HepG2 (cell line): ENCODE data around the gene CECR2. TPM values are rescaled to one million over a fixed set of nuclear protein-coding genes. Genes with fewer than 3 reads are reported as not detected.

Experiments
- ATAC-seq: fragments of 200-7000 bp; cut with Tn5 transposase; 3 replicates; pipeline ENCODE4 v1.9.1; 2020; ENCODE audit warnings: mild to moderate bottlenecking, moderate library complexity
- BruUV-seq: library from RNA; stranded (reverse); fragments of 400-500 nt; replicated peaks from 2 replicates; lab custom pipeline; 2021; lab: Mats Ljungman, UMichigan
- CTCF ChIA-PET: fragments of 300-600 bp; formaldehyde crosslinking; extraction: SDS; loops from one replicate; lab custom pipeline; 2021; ENCODE audit warnings: low total read pairs, inconsistent platforms, low intra/inter-chr PET ratio; lab: Yijun Ruan, JAX
- POLR2A ChIA-PET: fragments of 350-600 bp; sonication (Branson Sonifier 250); formaldehyde crosslinking; loops from one replicate; lab custom pipeline; 2020; ENCODE audit warnings: antibody characterized with exemption, inconsistent platforms; lab: Yijun Ruan, JAX
- DNase-seq: peaks from one replicate; pipeline ENCODE4 v3.0.0-alpha.2; 2015; ENCODE audit warnings: low spot score
- FAIRE-seq: peaks from 3 replicates; lab custom pipeline; 2011; peaks lifted over from hg19 to GRCh38; lab: Jason Lieb, UNC
- H2AFZ ChIP-seq: one replicate; pipeline ENCODE4 v1.6.1; 2011; ENCODE audit warnings: low read length, inconsistent platforms
- H3K27ac ChIP-seq: fragments of 300-600 bp; 3 replicates; pipeline ENCODE4 v1.8.0; 2011; ENCODE audit warnings: mixed run types, mild to moderate bottlenecking, mixed read lengths, low read length, inconsistent platforms; ENCODE audit not compliant: insufficient read depth; ENCODE audit errors: extremely low read length
- H3K27me3 ChIP-seq, 2 experiments: fragments of 200-600 bp in 1 of 2; 2 replicates in 1 of 2; 3 replicates in 1 of 2; pipeline versions ENCODE4 v1.6.0 to v1.8.0; 2011; ENCODE audit warnings: low read length in 2 of 2, mild to moderate bottlenecking in 2 of 2, moderate library complexity in 2 of 2, inconsistent platforms in 1 of 2; ENCODE audit not compliant: insufficient read depth in 2 of 2, control insufficient read depth in 1 of 2
- H3K36me3 ChIP-seq, 2 experiments: fragments of 200-600 bp in 1 of 2; replicated peaks in 1 of 2; 2 replicates in 1 of 2; 3 replicates in 1 of 2; pipeline versions ENCODE4 v1.5.1 to v1.8.0; 2011; ENCODE audit warnings: low read length in 2 of 2, inconsistent platforms in 1 of 2; ENCODE audit not compliant: insufficient read depth in 2 of 2, control insufficient read depth in 1 of 2
- H3K4me1 ChIP-seq: 2 replicates; pipeline ENCODE4 v1.5.1; 2012; ENCODE audit warnings: low read length, inconsistent platforms; ENCODE audit not compliant: insufficient read depth
- H3K4me2 ChIP-seq: 2 replicates; pipeline ENCODE4 v1.6.0; 2011; ENCODE audit warnings: low read depth, low read length, inconsistent platforms
- H3K4me3 ChIP-seq, 3 experiments: fragments of 200-600 bp in 1 of 3; sonication (generic), shearing (Covaris generic) in 1 of 3; replicated peaks in 1 of 3; 2 replicates each; pipeline ENCODE4 v1.5.1; 2011 to 2016; ENCODE audit warnings: low read length in 3 of 3, inconsistent platforms in 2 of 3, low read depth in 2 of 3, mild to moderate bottlenecking in 2 of 3, control low read depth in 1 of 3, mixed read lengths in 1 of 3; ENCODE audit not compliant: insufficient read depth in 1 of 3
- H3K79me2 ChIP-seq: one replicate; pipeline ENCODE4 v1.6.1; 2011; ENCODE audit warnings: low read length, inconsistent platforms; ENCODE audit not compliant: insufficient read depth
- H3K9ac ChIP-seq: 2 replicates; pipeline ENCODE4 v1.6.0; 2011; ENCODE audit warnings: mild to moderate bottlenecking, low read depth, low read length, inconsistent platforms; ENCODE audit not compliant: insufficient read depth
- H3K9me3 ChIP-seq: 2 replicates; pipeline ENCODE4 v1.5.1; 2012; ENCODE audit warnings: mild to moderate bottlenecking, low read length
- H4K20me1 ChIP-seq: 2 replicates; pipeline ENCODE4 v1.6.0; 2011; ENCODE audit warnings: inconsistent platforms, mild to moderate bottlenecking, low read length, moderate library complexity; ENCODE audit not compliant: insufficient read depth
- CENPX ChIP-seq: sonication (generic); formaldehyde crosslinking; IDR thresholded peaks from 2 replicates; pipeline ENCODE4 v1.9.0; 2021; ENCODE audit warnings: mild to moderate bottlenecking, missing genetic modification reagents, moderate library complexity
- CHCHD3 ChIP-seq: sonication (generic); formaldehyde crosslinking; IDR thresholded peaks from 2 replicates; pipeline ENCODE4 v1.8.0; 2022; ENCODE audit warnings: mild to moderate bottlenecking, missing genetic modification reagents, moderate library complexity
- ESRRA ChIP-seq: sonication (generic); formaldehyde crosslinking; IDR thresholded peaks from 2 replicates; pipeline ENCODE4 v1.5.1; 2020; ENCODE audit warnings: mild to moderate bottlenecking, low read depth, missing genetic modification reagents
- GTF3A ChIP-seq: sonication (generic); formaldehyde crosslinking; conservative IDR thresholded peaks from 2 replicates; pipeline ENCODE4 v1.4.0; 2020; ENCODE audit warnings: mild to moderate bottlenecking, missing genetic modification reagents
- HNRNPL ChIP-seq: fragments of 200-400 bp; formaldehyde crosslinking; IDR thresholded peaks from 2 replicates; pipeline ENCODE4 v1.6.1; 2017; ENCODE audit warnings: mild to moderate bottlenecking, low read depth, low read length
- MAZ ChIP-seq, 2 experiments: sonication (generic) in 1 of 2; formaldehyde crosslinking in 1 of 2; IDR thresholded peaks; 2 replicates each; pipeline versions ENCODE4 v1.5.0 to v1.6.1; 2012 to 2020; ENCODE audit warnings: low read depth in 2 of 2, mild to moderate bottlenecking in 2 of 2, borderline replicate concordance in 1 of 2, improper control_type of control experiment in 1 of 2, low read length in 1 of 2, missing genetic modification reagents in 1 of 2, moderate library complexity in 1 of 2
- NR2F6 ChIP-seq, 2 experiments: IDR thresholded peaks; 2 replicates each; pipeline ENCODE4 v1.6.1; 2016; ENCODE audit warnings: antibody characterized with exemption in 1 of 2, mild to moderate bottlenecking in 1 of 2
- RARA ChIP-seq: IDR thresholded peaks from 2 replicates; pipeline ENCODE4 v1.6.1; 2016; ENCODE audit warnings: missing genetic modification reagents, missing compliant biosample characterization
- RFX5 ChIP-seq: IDR thresholded peaks from 2 replicates; pipeline ENCODE4 v1.6.1; 2011; ENCODE audit warnings: low read depth, low read length, improper control_type of control experiment
- ZNF256 ChIP-seq: sonication (generic); formaldehyde crosslinking; conservative IDR thresholded peaks from 2 replicates; pipeline ENCODE4 v1.4.0; 2020; ENCODE audit warnings: missing genetic modification reagents
- ZNF274 ChIP-seq: sonication (generic); formaldehyde crosslinking; IDR thresholded peaks from 2 replicates; pipeline ENCODE4 v1.5.1; 2020; ENCODE audit warnings: mild to moderate bottlenecking, missing genetic modification reagents
- ZNF550 ChIP-seq: sonication (generic); formaldehyde crosslinking; IDR thresholded peaks from 2 replicates; pipeline ENCODE4 v1.4.0; 2020; ENCODE audit warnings: mild to moderate bottlenecking, missing genetic modification reagents, borderline replicate concordance
- ZNF660 ChIP-seq: sonication (generic); formaldehyde crosslinking; IDR thresholded peaks from 2 replicates; pipeline ENCODE4 v1.5.1; 2020; ENCODE audit warnings: mild to moderate bottlenecking, low read depth, missing genetic modification reagents, borderline replicate concordance
- WGBS: methylation state at CpG from one replicate; pipeline ENCODE4 v1.1.6; 2017; ENCODE audit warnings: low lambda C conversion rate; 5-methylcytosine and 5-hydroxymethylcytosine counted together
- in situ Hi-C: cut with HindIII; loops from 2 replicates; pipeline ENCODE4 v1.10.0; 2017; ENCODE audit warnings: low pct_unique_long_range_greater_than_20kb; ENCODE audit not compliant: extremely low pct_ligation_motif_present
- intact Hi-C: fragments of 100-400 bp; cut with micrococcal nuclease; formaldehyde crosslinking; loops from one replicate; pipeline ENCODE4 v1.10.0; 2022; ENCODE audit not compliant: unreplicated experiment
- polyA plus RNA-seq, 8 experiments: library from polyadenylated mRNA; depleted of rRNA in 3 of 8; stranded (reverse) in 7 of 8; unstranded in 1 of 8; fragments of >200 nt; fragmentation: Illumina TruSeq in 4 of 8; extraction: Trizol in 4 of 8; gene quantifications; 2 replicates each; pipeline versions ENCODE4 v1.2.1 to v1.2.3, GENCODE V29; 2011 to 2016; ENCODE audit warnings: low read depth in 4 of 8, missing spikeins in 1 of 8, mixed read lengths in 1 of 8; ENCODE audit not compliant: insufficient read depth in 1 of 8
- total RNA-seq, 5 experiments: library from RNA; depleted of rRNA; stranded (reverse); fragments of >200 nt; fragmentation: Illumina TruSeq; extraction: Trizol; gene quantifications; 2 replicates each; pipeline ENCODE4 v1.2.3, GENCODE V29; 2016; ENCODE audit warnings: low read depth in 1 of 5
- TF ChIP-seq, protein P1 (sequence below): sonication (generic); formaldehyde crosslinking; IDR thresholded peaks from 2 replicates; pipeline ENCODE4 v1.8.0; 2022; ENCODE audit warnings: missing genetic modification reagents, mild to moderate bottlenecking, borderline replicate concordance
- TF ChIP-seq, protein P2 (sequence below): sonication (generic); formaldehyde crosslinking; IDR thresholded peaks from 2 replicates; pipeline ENCODE4 v1.5.1; 2020; ENCODE audit warnings: mild to moderate bottlenecking, missing genetic modification reagents, moderate library complexity
- TF ChIP-seq, protein P3 (sequence below): sonication (generic); formaldehyde crosslinking; IDR thresholded peaks from 2 replicates; pipeline ENCODE4 v1.9.0; 2021; ENCODE audit warnings: missing genetic modification reagents, mild to moderate bottlenecking, borderline replicate concordance
- TF ChIP-seq, protein P4 (sequence below): sonication (generic); formaldehyde crosslinking; IDR thresholded peaks from 2 replicates; pipeline ENCODE4 v1.4.0; 2020; ENCODE audit warnings: low read depth, mild to moderate bottlenecking, missing genetic modification reagents

CECR2 gene
- total and polyA plus RNA-seq, 2 of the 13 experiments (the other 11 are each of a cell fraction or from before 2014, with no cell fraction given), result not detected

DNA sequence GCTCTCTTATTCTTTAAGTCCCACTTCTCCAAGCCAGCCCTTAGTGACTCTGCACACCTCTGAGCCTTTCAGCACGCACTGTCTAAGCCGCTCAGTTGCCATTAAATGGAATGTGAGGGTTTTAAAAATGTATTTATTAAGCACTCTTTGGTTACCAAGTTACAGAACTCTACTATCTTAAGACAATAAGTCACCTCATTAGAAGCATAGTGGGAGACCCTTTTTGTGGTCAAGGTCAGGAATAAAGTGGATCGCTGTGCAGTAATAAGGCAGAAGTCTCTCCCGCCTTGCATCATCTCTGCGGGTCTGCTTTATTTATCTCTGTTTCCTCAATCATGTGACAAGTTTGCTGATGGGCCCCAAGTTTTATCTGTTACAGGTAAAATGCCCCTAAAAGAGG is 205.9 kb downstream of the CECR2 start:
- intact Hi-C loops (no loop called here), in situ Hi-C loops (no loop called here)
- no peak overlapping the region for H3K9ac ChIP-seq
- 89% methylated on average over 5 of the region's 5 CpGs for WGBS
- no peaks in the 10 kb centered on the region for H3K9me3 ChIP-seq
- TF ChIP-seq, protein P1, sequence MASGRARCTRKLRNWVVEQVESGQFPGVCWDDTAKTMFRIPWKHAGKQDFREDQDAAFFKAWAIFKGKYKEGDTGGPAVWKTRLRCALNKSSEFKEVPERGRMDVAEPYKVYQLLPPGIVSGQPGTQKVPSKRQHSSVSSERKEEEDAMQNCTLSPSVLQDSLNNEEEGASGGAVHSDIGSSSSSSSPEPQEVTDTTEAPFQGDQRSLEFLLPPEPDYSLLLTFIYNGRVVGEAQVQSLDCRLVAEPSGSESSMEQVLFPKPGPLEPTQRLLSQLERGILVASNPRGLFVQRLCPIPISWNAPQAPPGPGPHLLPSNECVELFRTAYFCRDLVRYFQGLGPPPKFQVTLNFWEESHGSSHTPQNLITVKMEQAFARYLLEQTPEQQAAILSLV (CRISPR knock-in tag), result no peak
- TF ChIP-seq CENPX (CRISPR knock-in tag) (no peak), MAZ (IDR thresholded peaks at IDR 0.05; ENCODE audit: borderline replicate concordance, low read depth, low read length) (no peak), MAZ (CRISPR knock-in tag; IDR thresholded peaks at IDR 0.05; ENCODE audit: low read depth) (no peak), CHCHD3 (no peak), GTF3A (no peak), RFX5 (no peak), ZNF550 (CRISPR knock-in tag) (no peak), ZNF256 (no peak), HNRNPL (no peak), RARA (CRISPR knock-in tag) (no peak), ZNF274 (CRISPR knock-in tag) (no peak), ZNF660 (CRISPR knock-in tag) (no peak), NR2F6 (IDR thresholded peaks at IDR 0.05) (no peak), NR2F6 (CRISPR knock-in tag; IDR thresholded peaks at IDR 0.05) (no peak), ESRRA (no peak)
- TF ChIP-seq, protein P2, sequence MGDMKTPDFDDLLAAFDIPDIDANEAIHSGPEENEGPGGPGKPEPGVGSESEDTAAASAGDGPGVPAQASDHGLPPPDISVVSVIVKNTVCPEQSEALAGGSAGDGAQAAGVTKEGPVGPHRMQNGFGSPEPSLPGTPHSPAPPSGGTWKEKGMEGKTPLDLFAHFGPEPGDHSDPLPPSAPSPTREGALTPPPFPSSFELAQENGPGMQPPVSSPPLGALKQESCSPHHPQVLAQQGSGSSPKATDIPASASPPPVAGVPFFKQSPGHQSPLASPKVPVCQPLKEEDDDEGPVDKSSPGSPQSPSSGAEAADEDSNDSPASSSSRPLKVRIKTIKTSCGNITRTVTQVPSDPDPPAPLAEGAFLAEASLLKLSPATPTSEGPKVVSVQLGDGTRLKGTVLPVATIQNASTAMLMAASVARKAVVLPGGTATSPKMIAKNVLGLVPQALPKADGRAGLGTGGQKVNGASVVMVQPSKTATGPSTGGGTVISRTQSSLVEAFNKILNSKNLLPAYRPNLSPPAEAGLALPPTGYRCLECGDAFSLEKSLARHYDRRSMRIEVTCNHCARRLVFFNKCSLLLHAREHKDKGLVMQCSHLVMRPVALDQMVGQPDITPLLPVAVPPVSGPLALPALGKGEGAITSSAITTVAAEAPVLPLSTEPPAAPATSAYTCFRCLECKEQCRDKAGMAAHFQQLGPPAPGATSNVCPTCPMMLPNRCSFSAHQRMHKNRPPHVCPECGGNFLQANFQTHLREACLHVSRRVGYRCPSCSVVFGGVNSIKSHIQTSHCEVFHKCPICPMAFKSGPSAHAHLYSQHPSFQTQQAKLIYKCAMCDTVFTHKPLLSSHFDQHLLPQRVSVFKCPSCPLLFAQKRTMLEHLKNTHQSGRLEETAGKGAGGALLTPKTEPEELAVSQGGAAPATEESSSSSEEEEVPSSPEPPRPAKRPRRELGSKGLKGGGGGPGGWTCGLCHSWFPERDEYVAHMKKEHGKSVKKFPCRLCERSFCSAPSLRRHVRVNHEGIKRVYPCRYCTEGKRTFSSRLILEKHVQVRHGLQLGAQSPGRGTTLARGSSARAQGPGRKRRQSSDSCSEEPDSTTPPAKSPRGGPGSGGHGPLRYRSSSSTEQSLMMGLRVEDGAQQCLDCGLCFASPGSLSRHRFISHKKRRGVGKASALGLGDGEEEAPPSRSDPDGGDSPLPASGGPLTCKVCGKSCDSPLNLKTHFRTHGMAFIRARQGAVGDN (CRISPR knock-in tag), result no peak
- TF ChIP-seq, protein P3, sequence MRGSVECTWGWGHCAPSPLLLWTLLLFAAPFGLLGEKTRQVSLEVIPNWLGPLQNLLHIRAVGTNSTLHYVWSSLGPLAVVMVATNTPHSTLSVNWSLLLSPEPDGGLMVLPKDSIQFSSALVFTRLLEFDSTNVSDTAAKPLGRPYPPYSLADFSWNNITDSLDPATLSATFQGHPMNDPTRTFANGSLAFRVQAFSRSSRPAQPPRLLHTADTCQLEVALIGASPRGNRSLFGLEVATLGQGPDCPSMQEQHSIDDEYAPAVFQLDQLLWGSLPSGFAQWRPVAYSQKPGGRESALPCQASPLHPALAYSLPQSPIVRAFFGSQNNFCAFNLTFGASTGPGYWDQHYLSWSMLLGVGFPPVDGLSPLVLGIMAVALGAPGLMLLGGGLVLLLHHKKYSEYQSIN, result no peak
- TF ChIP-seq, protein P4, sequence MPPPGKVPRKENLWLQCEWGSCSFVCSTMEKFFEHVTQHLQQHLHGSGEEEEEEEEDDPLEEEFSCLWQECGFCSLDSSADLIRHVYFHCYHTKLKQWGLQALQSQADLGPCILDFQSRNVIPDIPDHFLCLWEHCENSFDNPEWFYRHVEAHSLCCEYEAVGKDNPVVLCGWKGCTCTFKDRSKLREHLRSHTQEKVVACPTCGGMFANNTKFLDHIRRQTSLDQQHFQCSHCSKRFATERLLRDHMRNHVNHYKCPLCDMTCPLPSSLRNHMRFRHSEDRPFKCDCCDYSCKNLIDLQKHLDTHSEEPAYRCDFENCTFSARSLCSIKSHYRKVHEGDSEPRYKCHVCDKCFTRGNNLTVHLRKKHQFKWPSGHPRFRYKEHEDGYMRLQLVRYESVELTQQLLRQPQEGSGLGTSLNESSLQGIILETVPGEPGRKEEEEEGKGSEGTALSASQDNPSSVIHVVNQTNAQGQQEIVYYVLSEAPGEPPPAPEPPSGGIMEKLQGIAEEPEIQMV (CRISPR knock-in tag), result no peak
- TF ChIP-seq, all 625 proteins: peak for 0
- FAIRE-seq, result no peak
- no TSS peak for BruUV-seq
- no peak overlapping the region for H3K27ac ChIP-seq
- H3K4me3 ChIP-seq, result no peak overlapping the region
- POLR2A ChIA-PET, result no interaction called here
- H3K36me3 ChIP-seq, result no peaks in the 10 kb centered on the region
- DNase-seq, result no peak
- H4K20me1 ChIP-seq, result no peaks in the 10 kb centered on the region
- peaks cover 2 to 7% of the 10 kb centered on the region in 2 experiments; a peak in 4 of 5 replicates for H3K27me3 ChIP-seq
- CTCF ChIA-PET, result no interaction called here
- H3K79me2 ChIP-seq, result no peaks in the 10 kb centered on the region
- ATAC-seq, result no peak
- no peak overlapping the region for H2AFZ ChIP-seq
- no peak overlapping the region for H3K4me2 ChIP-seq
- peaks cover 38% of the 10 kb centered on the region for H3K4me1 ChIP-seq
